BLaER1 treated with 17β-estradiol and CSF1 and Interleukin-3, amounts not matched to agents 10 nM and 100 nM (cell line): ENCODE measurements around the gene DNMT3A.
A peak's percentile ranks its signal among the peaks of the same experiment; 100 is the strongest.

Experiments
- H3K27ac ChIP-seq, 11 experiments: shearing (Covaris generic); formaldehyde crosslinking; 2 replicates each; pipeline ENCODE4 v1.8.1; 2022
- H3K27me3 ChIP-seq, 11 experiments: shearing (Covaris generic); formaldehyde crosslinking; 2 replicates each; pipeline ENCODE4 v1.8.1; 2022
- H3K36me3 ChIP-seq, 11 experiments: shearing (Covaris generic); formaldehyde crosslinking; 2 replicates each; pipeline ENCODE4 v1.8.1; 2022
- H3K4me1 ChIP-seq, 10 experiments: shearing (Covaris generic); formaldehyde crosslinking; 2 replicates each; pipeline ENCODE4 v1.8.1; 2022
- H3K4me2 ChIP-seq, 11 experiments: shearing (Covaris generic); formaldehyde crosslinking; 2 replicates each; pipeline ENCODE4 v1.8.1; 2022
- H3K4me3 ChIP-seq, 10 experiments: shearing (Covaris generic); formaldehyde crosslinking; 2 replicates each; pipeline ENCODE4 v1.8.1; 2022
- H3K9ac ChIP-seq, 11 experiments: shearing (Covaris generic); formaldehyde crosslinking; 2 replicates each; pipeline ENCODE4 v1.8.1; 2022
- H3K9me3 ChIP-seq, 11 experiments: shearing (Covaris generic); formaldehyde crosslinking; replicated peaks in 1 of 11; 2 replicates each; pipeline ENCODE4 v1.8.1; 2022
- H4K20me1 ChIP-seq, 11 experiments: shearing (Covaris generic); formaldehyde crosslinking; 2 replicates each; pipeline ENCODE4 v1.8.1; 2022
- Cebpa-rat ChIP-seq, 11 experiments: shearing (Covaris generic); IDR thresholded peaks; 2 replicates each; pipeline ENCODE4 v1.8.1; 2022

DNMT3A gene

DNA sequence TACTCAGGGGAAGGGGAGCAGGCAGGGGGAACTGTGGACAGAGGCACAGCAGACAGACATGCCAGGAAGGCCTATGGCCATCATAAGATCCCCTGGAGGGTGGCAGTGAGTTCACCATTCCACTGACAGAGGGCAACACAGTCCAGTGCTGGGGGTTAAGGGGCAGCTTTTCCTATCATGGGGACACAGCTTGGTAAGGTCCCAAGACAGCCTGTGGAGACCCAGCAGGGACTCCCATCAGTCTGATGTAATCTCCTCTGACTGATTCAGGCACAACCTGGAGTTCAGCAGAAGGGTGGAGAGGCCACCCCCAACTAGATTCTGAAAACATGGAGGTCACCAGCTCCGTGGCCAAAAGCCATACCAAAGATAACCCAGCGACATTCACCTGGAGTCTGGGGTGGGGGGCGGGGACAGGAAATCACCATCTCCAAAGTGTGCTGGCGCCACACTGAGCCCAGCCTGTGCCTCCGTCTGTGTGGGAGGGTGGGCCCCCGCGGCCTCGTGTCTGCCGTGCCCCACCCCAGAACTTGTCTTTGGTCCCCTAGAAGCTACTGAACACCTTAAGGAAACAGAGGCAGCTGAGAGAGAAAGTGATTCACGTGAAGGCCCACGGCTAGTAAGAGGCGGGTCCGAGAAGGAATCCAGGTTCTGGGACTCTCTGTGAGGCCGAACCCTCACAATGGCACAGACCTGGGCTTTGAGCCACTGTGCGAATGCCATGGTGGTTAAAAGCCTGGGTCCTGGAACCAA is 28.6 kb downstream of the DNMT3A start:
- no peak for TF ChIP-seq Cebpa-rat (IDR thresholded peaks at IDR 0.05)
- Histone ChIP-seq H4K20me1 (peaks cover 0 to 20% (median 12%) of the 10 kb centered on the region in 11 experiments; a peak in 11 of 22 replicates), H3K4me2 (peak overlapping the region; percentile 84 to 98 (median 94)), H3K4me3 (peak overlapping the region in 2 of 10 experiments; percentile 41; a peak in 1 of 20 replicates), H3K9me3 (no peaks in the 10 kb centered on the region), H3K27ac (peak overlapping the region in 9 of 11 experiments; percentile 86 to 99 (median 96); a peak in 18 of 22 replicates), H3K36me3 (peaks cover 9 to 41% (median 30%) of the 10 kb centered on the region in 11 experiments; a peak in 21 of 22 replicates), H3K27me3 (no peaks in the 10 kb centered on the region), H3K4me1 (peaks cover 90 to 97% (median 93%) of the 10 kb centered on the region in 10 experiments), H3K9ac (peak overlapping the region; percentile 3 to 89 (median 84); a peak in 18 of 22 replicates)

DNA sequence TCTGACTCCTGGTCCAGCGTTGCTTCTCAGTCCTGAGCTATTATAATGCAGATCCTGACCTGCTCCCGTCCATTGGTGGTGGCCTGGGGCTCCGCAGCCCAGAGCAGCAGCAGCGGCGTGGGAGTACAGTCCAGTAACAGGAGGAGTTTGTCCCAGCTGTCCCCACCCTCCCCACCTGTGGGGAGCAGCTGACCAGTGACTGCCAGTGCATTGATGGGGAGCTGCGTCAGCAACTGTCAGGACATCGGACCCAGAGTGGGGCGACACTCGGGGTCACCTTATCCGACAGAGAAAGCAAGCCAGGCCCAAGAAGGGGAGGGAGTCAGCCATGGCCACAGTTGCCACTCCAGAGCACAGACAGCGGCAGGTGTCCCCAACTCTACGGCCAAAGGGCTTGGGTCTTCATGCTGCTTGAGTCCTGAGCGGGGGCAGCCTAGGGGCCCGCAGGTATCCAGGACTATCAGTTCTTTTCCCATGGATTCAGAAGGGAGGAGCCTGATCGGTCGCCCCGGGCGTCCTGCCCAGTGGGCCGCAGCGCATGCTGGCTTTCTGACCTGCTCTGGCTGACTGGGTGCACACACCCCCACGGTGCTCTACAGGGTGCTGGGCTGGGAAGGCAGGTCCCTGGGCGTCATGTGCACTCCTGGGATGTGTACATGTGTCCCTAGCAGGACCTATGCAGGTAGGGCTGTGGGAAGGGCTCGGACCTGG is 29.7 kb downstream of the DNMT3A start:
- no peaks in the 10 kb centered on the region for H3K27me3 ChIP-seq
- H3K4me2 ChIP-seq, result peak overlapping the region; percentile 84 to 98 (median 94); a peak in 19 of 22 replicates
- H3K27ac ChIP-seq, result peak overlapping the region in 6 of 11 experiments; percentile 86 to 99 (median 96); a peak in 6 of 22 replicates
- peak overlapping the region in 7 of 11 experiments; percentile 3 to 89 (median 23); a peak in 4 of 22 replicates for H3K9ac ChIP-seq
- H3K36me3 ChIP-seq, result peaks cover 9 to 50% (median 36%) of the 10 kb centered on the region in 11 experiments; a peak in 21 of 22 replicates
- H3K4me1 ChIP-seq, result peaks cover 90 to 100% (median 98%) of the 10 kb centered on the region in 10 experiments
- TF ChIP-seq Cebpa-rat (IDR thresholded peaks at IDR 0.05), result no peak
- no peaks in the 10 kb centered on the region for H3K9me3 ChIP-seq
- H3K4me3 ChIP-seq, result no peak overlapping the region
- H4K20me1 ChIP-seq, result peaks cover 5 to 26% (median 23%) of the 10 kb centered on the region in 11 experiments; a peak in 19 of 22 replicates

- Histone ChIP-seq H3K36me3 (peaks cover 9 to 50% (median 38%) of the 10 kb centered on the region in 11 experiments; a peak in 21 of 22 replicates), H3K4me1 (peaks cover 90 to 100% (median 98%) of the 10 kb centered on the region in 10 experiments), H4K20me1 (peaks cover 13 to 34% (median 29%) of the 10 kb centered on the region in 11 experiments; a peak in 21 of 22 replicates), H3K27ac (peak overlapping the region in 2 of 11 experiments; percentile 2 to 96; a peak in 4 of 22 replicates), H3K4me3 (no peak overlapping the region), H3K9ac (peak overlapping the region in 4 of 11 experiments; percentile 13 to 54 (median 28); a peak in 5 of 22 replicates), H3K27me3 (no peaks in the 10 kb centered on the region), H3K9me3 (no peaks in the 10 kb centered on the region), H3K4me2 (peak overlapping the region in 9 of 11 experiments; percentile 21 to 98 (median 90); a peak in 17 of 22 replicates)
- TF ChIP-seq Cebpa-rat (IDR thresholded peaks at IDR 0.05), result no peak
Measured at GRCh38 chr2:25310965-25311864, 30.5 kb downstream of the DNMT3A start.

DNA sequence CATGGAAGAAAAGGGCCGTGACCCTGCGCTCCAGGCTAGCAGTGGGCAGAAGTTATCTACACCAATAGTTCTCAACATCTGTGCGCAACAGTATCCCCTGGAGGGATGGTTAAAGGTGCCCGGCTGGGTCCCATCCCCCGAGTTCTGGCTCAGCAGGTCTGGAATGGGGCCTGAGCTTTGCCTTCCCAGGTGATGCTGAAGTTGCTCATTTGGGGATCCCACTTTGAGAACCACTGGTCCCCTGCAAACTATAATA is 31.1 kb downstream of the DNMT3A start:
- Histone ChIP-seq H4K20me1 (peaks cover 19 to 39% (median 35%) of the 10 kb centered on the region in 11 experiments; a peak in 21 of 22 replicates), H3K9me3 (no peaks in the 10 kb centered on the region), H3K9ac (peak overlapping the region in 2 of 11 experiments; percentile 13 to 54; a peak in 3 of 22 replicates), H3K27ac (no peak overlapping the region; a peak in 3 of 22 replicates), H3K36me3 (peaks cover 9 to 55% (median 38%) of the 10 kb centered on the region in 11 experiments; a peak in 21 of 22 replicates), H3K27me3 (no peaks in the 10 kb centered on the region), H3K4me2 (peak overlapping the region in 10 of 11 experiments; percentile 9 to 96 (median 48); a peak in 17 of 22 replicates), H3K4me1 (peaks cover 90 to 100% (median 98%) of the 10 kb centered on the region in 10 experiments), H3K4me3 (no peak overlapping the region)
- TF ChIP-seq Cebpa-rat (IDR thresholded peaks at IDR 0.05), result no peak

GRCh38 chr2:25309402-25309801 is 32.3 kb downstream of the DNMT3A start:
- no peak overlapping the region for H3K4me3 ChIP-seq
- H3K4me1 ChIP-seq, result peaks cover 90 to 100% (median 98%) of the 10 kb centered on the region in 10 experiments
- H3K4me2 ChIP-seq, result peak overlapping the region in 10 of 11 experiments; percentile 50 to 98 (median 86); a peak in 19 of 22 replicates
- H3K9ac ChIP-seq, result 0 out of 22 replicates have a peak overlapping the region, but pooled peaks of 1 of the 11 experiments have one; percentile 4
- no peak overlapping the region for H3K27ac ChIP-seq
- peaks cover 26 to 52% (median 47%) of the 10 kb centered on the region in 11 experiments for H4K20me1 ChIP-seq
- no peaks in the 10 kb centered on the region for H3K9me3 ChIP-seq
- TF ChIP-seq Cebpa-rat (IDR thresholded peaks at IDR 0.05), result no peak
- no peaks in the 10 kb centered on the region for H3K27me3 ChIP-seq
- peaks cover 9 to 56% (median 38%) of the 10 kb centered on the region in 11 experiments; a peak in 21 of 22 replicates for H3K36me3 ChIP-seq

DNA sequence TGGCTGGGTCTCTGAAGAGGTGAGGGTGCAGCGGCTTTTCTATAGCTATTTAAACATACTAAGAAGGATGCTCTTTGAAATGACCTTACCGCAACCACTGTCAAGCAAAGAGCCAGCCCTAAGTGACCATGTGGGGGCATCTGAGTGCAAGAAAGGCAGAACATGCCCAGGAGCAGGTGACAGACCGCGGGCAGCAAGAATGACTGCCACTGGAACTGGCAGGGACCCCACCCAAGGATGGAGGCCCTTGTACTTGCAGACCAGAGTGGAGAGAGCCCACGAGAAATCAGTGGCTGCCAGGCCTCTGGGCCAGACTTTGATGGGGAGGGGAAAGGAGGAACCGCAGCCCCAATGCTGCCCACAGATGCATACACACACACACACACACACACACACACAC is 33.1 kb downstream of the DNMT3A start:
- Histone ChIP-seq H3K36me3 (peaks cover 9 to 52% (median 38%) of the 10 kb centered on the region in 11 experiments; a peak in 21 of 22 replicates), H3K9me3 (no peaks in the 10 kb centered on the region), H3K4me3 (no peak overlapping the region), H3K27ac (no peak overlapping the region), H3K27me3 (peaks cover 0 to 3% (median 0%) of the 10 kb centered on the region in 11 experiments; a peak in 1 of 22 replicates), H3K4me2 (peak overlapping the region; percentile 50 to 98 (median 86); a peak in 21 of 22 replicates), H3K4me1 (peaks cover 90 to 100% (median 98%) of the 10 kb centered on the region in 10 experiments), H4K20me1 (peaks cover 34 to 60% (median 55%) of the 10 kb centered on the region in 11 experiments), H3K9ac (peak overlapping the region in 1 of 11 experiments; percentile 4; a peak in 1 of 22 replicates)
- TF ChIP-seq Cebpa-rat (IDR thresholded peaks at IDR 0.05), result no peak

DNA sequence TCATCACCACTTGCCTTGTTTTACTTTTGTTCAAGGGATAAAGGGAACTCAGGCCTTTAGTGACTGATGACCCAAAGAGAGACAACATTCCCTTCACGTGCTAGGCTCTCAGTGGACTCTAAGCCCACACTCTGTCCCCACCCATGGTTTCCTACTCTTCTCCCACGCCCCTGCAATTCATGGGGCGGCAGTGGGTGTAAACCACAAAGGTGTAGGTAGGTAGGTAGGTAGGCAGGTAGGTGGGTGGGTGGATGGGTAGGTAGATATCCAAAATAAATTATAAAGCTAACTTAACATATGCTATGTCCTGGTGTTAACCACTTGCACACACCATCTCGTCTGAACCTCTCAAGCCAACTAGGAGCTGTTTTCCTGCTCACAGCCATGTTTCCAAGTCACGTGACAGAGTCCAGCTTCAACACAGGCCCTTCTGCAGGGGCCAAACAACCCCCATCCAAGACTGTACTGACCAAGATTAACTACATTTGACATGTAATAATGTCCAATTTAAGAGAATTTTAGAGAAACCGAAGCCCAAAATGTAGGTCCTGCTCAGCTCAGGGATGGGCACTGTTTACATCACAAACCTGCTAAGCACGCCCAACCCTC is 33.7 kb downstream of the DNMT3A start:
- Histone ChIP-seq H3K9me3 (no peaks in the 10 kb centered on the region), H3K4me2 (peak overlapping the region; percentile 83 to 98 (median 95)), H3K36me3 (peaks cover 9 to 46% (median 36%) of the 10 kb centered on the region in 11 experiments; a peak in 21 of 22 replicates), H3K27me3 (peaks cover 0 to 3% (median 0%) of the 10 kb centered on the region in 11 experiments; a peak in 1 of 22 replicates), H3K4me1 (peaks cover 90 to 100% (median 98%) of the 10 kb centered on the region in 10 experiments), H3K4me3 (no peak overlapping the region), H4K20me1 (peaks cover 39 to 65% (median 60%) of the 10 kb centered on the region in 11 experiments), H3K9ac (no peak overlapping the region), H3K27ac (no peak overlapping the region)
- TF ChIP-seq Cebpa-rat (IDR thresholded peaks at IDR 0.05), result no peak
